Measurements from ENCODE around the gene METTL25B.

METTL25B gene

GRCh38 chr1:156693848-156694689 is 34.2 kb upstream of the METTL25B start:
- peak; percentile 75 for DNase-seq (ENCODE audit: low read depth)
- TF ChIP-seq CTCF (IDR thresholded peaks at IDR 0.05; ENCODE audit: insufficient read depth, low read depth, low read length, missing control alignments) = no peak
- H3K4me3 ChIP-seq (ENCODE audit: low read length) = no peak overlapping the region

- no peak for TF ChIP-seq CTCF (IDR thresholded peaks at IDR 0.05; ENCODE audit: insufficient read depth, low read depth, low read length, missing control alignments)
- no peak for DNase-seq (ENCODE audit: low read depth)
- H3K4me3 ChIP-seq (ENCODE audit: low read length) = no peak overlapping the region
Observed at GRCh38 chr1:156694690-156694962, 33.6 kb upstream of the METTL25B start.

GRCh38 chr1:156696755-156697154 is 31.5 kb upstream of the METTL25B start:
- no peak for DNase-seq (ENCODE audit: low read depth)
- H3K4me3 ChIP-seq (ENCODE audit: low read length) = no peak overlapping the region
- TF ChIP-seq CTCF (IDR thresholded peaks at IDR 0.05; ENCODE audit: insufficient read depth, low read depth, low read length, missing control alignments) = no peak

- TF ChIP-seq CTCF (IDR thresholded peaks at IDR 0.05; ENCODE audit: insufficient read depth, low read depth, low read length, missing control alignments) = no peak
- H3K4me3 ChIP-seq (ENCODE audit: low read length) = no peak overlapping the region
- DNase-seq (ENCODE audit: low read depth) = no peak
Observed at GRCh38 chr1:156697481-156697880, 30.8 kb upstream of the METTL25B start.

- no peak overlapping the region for H3K4me3 ChIP-seq (ENCODE audit: low read length)
- no peak for DNase-seq (ENCODE audit: low read depth)
- no peak for TF ChIP-seq CTCF (IDR thresholded peaks at IDR 0.05; ENCODE audit: insufficient read depth, low read depth, low read length, missing control alignments)
Observed at GRCh38 chr1:156698995-156699394, 29.3 kb upstream of the METTL25B start.

GRCh38 chr1:156700736-156701531 is 27.3 kb upstream of the METTL25B start:
- no peak for TF ChIP-seq CTCF (IDR thresholded peaks at IDR 0.05; ENCODE audit: insufficient read depth, low read depth, low read length, missing control alignments)
- no peak for DNase-seq (ENCODE audit: low read depth)
- H3K4me3 ChIP-seq (ENCODE audit: low read length) = no peak overlapping the region
